ENCODE data around the gene ANKRD12.
"Not testable (repeated sequence)": the region's sequence is repeated elsewhere in the genome, so short reads cannot be mapped to it uniquely, and the experiment has no call there.

The ANKRD12 gene

DNA sequence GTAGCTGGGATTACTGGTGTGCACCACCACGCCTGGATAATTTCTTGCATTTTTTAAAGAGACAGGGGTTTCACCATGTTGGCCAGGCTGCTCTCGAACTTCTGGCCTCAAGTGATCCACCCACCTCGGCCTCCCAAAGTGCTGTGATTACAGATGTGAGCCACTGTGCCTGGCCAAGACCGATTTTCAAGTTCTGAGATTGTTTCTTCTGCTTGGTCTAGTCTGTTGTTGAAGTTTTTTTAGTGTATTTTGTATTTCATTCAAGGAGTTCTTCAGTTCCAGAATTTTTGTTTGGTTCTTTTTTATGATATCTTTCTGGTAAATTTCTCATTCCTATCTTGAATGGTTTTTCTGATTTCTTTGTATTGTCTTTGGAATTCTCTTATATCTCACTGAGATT, 96.4 kb downstream of the ANKRD12 start:
- no peak for DNase-seq (ENCODE audit: low read depth in 2 of 2)

DNA sequence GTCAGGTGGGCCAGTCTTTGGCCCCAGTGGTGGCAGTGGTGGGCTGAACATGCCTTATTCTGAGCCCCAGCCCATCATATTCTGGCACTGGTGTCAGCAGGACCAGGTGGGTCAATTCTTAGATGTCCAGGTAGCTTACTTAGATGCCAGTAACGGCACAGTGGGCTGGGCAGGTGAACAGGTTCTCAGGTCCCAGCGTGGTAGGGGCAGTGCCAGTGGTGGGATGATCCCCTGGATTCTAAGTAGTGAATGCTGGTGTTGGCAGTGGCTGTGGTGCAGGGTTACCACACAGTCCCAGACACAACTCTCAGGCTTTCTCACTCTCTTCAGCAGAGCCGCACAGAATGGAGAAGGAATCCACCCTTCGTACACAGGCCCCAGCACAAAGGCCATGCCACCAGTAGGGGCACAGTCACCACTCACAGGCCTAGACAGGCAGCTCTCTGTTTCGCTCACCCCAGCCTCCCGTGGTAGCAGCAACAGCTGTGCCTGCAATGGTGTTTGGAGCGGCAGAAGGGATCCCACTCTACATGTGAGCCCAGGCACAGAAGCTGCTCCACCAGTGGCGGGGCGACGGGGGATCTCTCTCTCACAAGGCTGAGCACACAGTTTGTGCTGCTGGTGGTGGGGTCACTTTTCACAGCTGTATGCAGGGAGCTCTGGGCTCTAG, 97.3 kb downstream of the ANKRD12 start:
- no peak for DNase-seq (ENCODE audit: low read depth in 2 of 2)

DNA sequence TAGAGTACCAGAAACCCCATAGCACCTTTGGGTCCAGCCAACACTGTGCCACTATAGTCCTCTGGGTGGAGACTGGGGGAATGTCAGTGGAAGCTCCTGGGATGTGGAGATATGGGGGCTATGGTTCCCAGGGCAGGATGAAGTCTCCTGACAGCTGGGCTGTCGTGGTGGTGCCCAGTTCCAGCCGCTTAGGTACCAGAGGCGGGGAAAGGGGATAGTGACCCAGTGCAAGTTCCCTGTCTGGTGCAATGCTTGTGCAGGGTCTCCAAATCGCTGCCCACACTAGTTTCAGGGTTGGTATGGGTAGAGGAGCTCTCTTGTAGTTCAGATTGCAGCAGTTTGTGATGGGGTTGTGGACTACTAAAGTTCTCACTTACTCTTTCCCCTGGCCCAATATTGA, 97.9 kb downstream of the ANKRD12 start:
- DNase-seq (ENCODE audit: low read depth in 2 of 2) = no peak

DNA sequence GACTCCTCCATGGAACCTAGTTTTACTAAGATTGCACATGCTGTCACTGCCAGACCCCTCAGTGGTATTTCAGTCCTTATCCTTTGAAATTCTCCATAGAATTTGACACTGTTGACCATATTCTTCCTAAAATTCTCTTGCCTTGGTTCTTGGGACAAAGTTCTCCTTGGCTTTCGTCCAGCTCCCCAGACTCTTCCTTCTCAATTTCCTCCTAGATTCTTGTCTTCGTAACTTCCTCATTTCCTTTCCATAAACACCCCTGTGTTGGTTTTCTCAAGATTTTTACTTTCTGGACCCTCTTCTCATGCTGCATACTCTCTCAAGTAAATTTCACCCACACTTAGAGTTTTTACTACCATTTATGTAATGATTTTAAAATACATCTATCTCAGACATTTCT, 101.4 kb downstream of the ANKRD12 start:
- DNase-seq (ENCODE audit: low read depth in 2 of 2) = no peak

DNA sequence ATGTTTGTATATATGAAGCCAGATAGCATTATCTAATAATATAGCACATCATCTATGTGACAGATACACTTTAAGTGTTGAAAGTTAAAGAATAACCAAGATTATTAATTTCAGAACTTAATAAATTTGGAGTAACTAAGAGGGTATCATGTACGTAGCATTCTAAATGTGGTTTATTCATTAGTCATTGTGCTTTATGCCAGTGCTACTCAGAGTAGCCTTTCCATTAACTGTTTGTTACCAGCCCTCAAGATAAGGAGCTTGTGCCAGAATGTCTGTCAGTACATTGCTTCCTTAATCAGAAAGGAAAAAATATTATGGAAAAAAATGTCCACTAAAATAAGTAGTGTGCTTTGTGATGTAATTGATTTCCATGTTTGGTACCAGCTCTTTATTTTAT, 103.1 kb downstream of the ANKRD12 start:
- no peak for DNase-seq (ENCODE audit: low read depth in 2 of 2)

DNA sequence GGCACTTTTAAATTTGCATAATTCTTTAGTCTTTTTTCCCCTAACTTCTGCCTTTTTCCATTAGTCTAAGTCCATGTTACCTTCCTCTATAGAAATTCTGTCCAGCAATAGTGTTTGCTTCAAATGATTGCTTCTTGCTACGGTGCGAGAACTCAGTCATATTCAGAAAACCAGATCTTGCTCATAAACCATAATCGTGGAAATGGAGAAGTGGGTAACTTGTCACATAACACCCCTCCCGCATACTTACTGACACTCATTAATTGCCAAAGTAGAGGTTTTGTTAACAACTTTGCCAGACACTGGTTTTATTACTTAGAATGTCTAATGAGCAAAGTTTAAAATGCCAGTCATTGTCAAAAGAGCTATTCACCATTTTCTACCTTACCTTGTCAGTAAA, 103.7 kb downstream of the ANKRD12 start:
- no peak for DNase-seq (ENCODE audit: low read depth in 2 of 2)

DNA sequence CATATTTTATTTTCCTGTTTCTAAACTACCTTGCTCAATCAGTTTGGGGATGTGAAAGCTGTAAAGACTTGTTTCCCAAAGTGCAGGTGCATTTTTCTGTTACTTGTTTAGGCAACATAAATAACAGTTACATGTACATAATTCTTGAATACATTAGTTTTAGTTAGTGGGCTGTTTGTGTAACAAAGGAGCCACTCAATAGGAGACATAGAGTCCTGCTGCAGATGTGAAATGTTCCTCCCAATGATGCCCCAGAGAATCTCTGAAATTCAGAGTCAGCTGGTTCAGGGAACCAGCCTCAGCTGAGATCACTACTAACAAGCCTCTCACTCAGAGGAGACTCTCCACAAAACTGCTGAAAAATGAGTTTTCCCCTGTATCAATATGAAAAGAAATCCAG, 106.4 kb downstream of the ANKRD12 start:
- no peak for DNase-seq (ENCODE audit: low read depth in 2 of 2)

DNA sequence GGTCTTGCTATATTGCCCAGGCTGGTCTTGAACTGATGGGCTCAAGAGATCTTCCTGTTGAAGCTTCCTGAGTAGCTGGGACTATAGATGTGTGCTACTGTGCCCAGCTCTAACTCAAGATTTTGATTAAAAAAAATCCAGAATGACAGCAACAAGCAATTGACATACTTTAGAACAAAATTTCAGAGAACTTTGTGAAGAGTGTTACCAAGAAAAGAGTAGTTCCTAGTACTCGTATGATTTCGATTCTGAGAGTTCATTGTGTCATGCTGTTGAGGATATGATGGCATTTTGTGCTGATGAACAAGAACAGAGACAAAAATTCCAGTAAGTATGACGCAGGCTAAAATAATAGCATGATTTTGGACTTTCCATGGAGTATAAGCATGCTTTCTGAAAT, 107.8 kb downstream of the ANKRD12 start:
- DNase-seq (ENCODE audit: low read depth in 2 of 2) = no peak

DNA sequence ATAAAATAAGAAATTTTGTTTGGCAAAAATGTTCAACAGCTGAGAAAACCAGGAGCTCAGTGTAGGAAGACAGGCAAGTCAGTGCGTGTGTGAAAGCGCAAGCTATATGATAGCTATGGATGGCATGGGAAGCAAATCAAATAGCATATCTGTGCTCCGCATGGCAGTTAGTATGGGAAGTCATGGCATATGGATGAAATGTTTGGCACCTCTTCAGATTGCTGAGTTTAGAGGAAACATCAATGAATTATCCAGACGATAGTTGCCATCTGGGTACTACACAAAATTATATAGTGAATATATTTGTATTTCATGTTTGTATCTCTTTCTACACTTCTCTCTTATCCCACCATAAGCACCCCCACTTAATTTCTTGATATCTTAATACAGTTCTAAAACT, 112.1 kb downstream of the ANKRD12 start:
- no peak for DNase-seq (ENCODE audit: low read depth in 2 of 2)

DNA sequence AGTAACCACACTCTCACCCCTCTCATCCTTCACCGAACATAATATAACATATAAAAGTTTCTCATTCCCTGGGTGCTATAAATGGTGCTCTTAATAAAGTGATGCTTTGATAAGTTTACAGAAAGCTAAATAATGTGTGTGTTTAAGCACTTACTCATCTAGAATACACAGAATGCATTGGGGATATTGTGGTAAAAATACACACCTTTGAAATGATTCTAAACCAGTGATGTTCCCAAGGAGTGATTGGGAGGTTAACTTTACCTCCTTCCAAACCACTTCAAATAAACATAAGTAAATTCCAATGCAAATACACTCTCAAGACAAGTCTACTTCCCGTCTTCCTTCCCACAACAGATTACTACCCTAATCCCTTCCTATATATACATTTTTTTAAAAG, 112.7 kb downstream of the ANKRD12 start:
- no peak for DNase-seq (ENCODE audit: low read depth in 2 of 2)

DNA sequence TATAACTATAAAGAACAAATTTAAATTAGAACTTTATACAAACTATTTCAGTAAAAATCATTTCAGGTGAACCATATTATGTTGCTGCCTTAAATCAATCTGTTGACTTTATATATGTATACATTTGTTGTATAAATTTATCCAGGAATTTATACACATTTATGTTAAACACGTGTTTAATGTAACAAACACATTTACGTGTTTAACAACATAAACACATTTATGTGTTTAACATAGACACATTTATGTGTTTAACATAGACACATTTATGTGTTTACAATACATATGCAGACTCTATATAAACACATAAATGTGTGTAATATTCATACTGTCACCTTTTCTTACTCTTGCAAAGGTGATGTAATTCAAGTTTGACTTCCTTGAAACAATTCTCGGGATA, 122.6 kb downstream of the ANKRD12 start:
- DNase-seq (ENCODE audit: low read depth in 2 of 2) = no peak

DNA sequence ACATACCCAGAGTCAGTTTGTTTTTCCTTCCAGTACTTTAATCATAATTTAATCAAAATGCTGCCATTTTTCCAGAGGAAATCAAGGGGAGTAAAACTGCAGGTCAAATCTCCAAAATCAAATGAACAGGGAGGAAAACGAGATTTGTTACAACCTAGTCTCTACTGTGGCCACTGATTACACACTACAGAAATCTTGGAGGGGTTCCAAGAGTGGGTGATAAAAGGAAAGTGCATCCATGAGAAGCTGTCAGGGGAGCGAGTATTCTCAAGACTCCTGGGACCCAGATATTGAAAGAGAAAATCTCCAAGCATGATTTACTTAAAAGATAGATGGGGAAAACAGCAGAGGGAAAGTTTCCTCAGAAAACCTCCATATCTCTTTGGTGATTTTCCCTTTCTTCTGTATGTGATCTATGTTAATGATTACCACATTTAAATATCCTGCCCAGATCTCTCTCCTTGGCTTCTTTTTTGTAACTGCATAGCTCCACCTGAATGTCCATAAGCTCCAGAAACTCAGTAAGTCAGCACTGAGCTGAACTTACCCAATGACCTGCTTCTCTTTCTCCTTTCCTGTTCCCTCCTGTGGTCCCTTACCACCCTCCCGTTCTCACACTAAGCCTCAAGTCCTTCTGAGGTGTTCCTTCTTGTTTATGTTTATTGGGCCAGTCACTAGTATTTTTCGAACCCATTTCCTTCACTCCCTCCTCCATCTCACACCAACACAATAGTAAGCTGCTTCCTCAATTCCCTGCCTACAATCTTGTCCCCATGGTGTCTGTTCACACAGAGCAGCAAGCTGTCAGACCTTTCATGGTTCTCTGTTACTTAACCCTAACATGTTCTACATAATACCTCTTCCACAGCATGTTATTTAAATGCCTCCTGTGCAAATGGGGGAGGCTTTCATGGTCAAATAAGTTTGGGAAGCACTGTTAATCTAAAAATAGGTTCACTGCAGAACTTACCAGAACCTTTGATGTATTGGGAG, 124.1 kb downstream of the ANKRD12 start:
- no peak for DNase-seq (ENCODE audit: low read depth in 2 of 2)

DNA sequence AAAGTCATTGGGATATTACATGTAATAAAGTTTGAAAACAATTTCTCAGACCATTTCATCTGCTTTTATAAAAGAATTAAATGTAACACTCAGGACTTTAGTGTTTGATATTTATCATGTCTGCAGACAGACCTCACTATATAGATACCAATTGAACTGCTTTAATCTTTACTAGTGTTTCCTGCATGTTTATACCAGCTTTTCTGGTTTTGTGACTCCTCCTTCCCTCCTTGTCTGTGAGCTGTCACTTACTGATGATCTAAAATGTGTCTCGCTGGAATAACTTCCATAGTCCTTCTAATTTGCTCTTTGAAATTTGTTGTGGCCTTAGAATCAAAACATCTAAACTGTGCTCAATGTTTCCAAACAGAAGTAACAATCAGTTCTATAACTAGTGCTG, 126.7 kb downstream of the ANKRD12 start:
- no peak for DNase-seq (ENCODE audit: low read depth in 2 of 2)

DNA sequence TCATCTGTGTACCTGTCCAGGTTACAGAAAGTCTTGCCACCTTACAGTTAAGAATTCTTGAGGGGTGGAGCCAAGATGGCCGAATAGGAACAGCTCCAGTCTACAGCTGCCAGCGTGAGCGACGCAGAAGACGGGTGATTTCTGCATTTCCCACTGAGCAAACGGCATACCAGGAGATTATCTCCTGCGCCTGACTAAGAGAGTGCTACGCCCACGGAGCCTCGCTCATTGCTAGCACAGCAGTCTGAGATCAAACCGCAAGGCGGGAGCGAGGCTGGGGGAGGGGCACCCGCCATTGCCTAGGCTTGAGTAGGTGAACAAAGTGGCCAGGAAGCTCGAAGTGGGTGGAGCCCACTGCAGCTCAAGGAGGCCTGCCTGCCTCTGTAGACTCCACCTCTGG, 128.2 kb downstream of the ANKRD12 start:
- DNase-seq (ENCODE audit: low read depth in 2 of 2) = not testable (repeated sequence)

DNA sequence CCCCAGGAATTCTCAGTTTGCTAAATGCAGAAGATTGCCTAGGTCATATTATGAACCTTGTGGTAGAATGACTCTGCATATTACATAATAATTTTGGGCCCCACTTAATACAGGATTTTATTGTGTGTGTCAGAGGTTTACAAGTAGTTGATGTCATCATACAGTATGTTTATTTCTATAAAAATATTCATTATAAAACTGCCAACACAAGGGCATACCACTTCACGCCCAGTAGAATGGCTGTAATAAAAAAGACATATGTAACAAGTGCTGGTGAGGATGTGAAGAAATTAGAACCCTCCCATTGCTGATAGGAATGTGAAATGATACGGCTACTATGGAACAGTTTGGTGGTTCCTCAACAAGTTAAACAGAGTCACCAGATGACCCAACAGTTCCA, 136.6 kb downstream of the ANKRD12 start:
- no peak for DNase-seq (ENCODE audit: low read depth in 2 of 2)

DNA sequence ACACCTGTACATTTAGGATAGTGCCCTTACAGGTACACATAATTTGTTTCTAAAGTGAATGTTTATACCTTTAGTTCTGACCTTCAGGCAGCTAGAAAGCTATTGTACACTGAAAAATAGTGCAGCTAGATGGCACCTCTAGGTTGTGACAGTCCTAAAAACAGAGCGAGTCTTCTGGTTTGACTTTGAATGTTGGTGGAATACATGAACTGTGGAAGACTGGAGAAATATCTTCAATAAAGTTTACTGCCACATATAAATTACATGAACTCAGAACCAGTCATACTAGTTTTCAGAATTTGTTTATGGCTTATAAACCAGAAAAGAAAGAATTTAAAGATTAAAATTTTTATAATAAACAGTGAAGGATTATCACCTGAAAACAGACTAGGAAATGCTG, 139.3 kb downstream of the ANKRD12 start:
- DNase-seq (ENCODE audit: low read depth in 2 of 2) = no peak

DNA sequence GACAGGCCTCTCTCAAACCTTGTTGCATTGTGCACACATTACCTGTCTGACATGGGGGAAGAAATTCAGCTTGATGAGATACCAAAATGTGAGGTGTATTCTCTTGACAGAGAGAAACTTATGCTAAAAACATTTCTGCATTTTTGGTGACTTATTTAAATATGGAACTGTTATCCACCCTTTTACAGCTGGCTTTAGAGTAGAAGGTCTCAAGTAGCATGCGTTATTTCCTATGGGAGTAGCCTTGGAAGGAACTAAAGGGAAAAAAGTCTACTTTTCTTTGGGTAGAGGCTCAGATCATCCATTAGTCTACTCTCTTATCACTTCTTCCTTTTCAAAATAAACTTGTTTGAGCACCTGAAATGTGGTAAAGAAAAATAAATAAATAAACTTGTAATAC, 141.4 kb downstream of the ANKRD12 start:
- no peak for DNase-seq (ENCODE audit: low read depth in 2 of 2)

DNA sequence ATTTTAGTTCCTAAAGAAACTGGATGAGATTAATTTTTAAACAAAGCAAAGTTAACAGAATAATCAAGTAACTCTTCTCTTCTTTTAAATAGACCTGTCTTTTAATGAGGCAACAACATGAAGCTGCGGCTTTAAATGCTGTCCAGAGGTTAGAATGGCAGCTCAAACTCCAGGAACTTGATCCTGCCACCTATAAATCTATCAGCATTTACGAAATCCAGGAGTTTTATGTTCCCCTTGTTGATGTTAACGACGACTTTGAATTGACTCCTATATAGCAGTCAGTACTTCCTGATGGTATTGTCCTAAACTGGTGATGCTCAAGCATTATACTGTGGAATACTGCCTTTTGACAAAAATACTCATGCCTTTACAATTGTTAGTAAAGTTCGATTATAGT, 144.3 kb downstream of the ANKRD12 start:
- no peak for DNase-seq (ENCODE audit: low read depth in 2 of 2)

DNA sequence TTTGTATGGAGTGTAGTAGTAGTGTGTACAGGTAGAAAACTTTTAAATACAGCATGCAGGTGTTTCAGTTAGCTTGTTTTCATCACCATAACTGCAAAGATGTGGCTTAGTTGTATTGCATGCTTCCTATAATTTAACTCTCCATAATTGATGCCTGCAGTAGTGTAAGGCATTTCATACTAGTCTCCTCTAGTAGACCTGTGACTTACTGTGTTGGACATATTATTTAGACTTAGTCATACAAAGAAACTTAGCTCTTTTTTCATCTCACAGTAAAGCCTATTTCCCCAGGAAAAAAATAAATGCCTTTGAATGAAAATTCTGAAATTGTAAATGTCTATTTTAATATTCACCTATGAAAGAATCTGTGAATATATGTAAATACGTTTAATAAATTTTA, 145.2 kb downstream of the ANKRD12 start:
- DNase-seq (ENCODE audit: low read depth in 2 of 2) = no peak

DNA sequence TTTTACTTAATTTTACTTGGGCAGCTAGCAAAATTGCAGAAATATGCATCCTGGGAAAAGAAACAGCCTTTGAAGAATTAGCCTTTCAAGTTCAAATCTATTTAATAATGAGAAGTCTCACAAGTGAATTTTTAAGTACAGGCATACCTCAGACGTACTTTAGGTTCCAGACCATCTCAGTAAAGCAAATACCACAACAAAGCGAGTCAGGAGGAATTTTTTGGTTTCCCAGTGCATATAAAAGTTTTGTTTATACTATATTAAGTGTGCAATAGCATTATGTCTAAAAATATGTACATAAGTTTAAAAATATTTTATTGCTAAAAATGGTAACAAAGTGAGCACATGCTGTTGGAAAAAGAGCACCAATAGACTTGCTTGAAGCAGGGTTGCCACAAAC, 147.2 kb downstream of the ANKRD12 start:
- DNase-seq (ENCODE audit: low read depth in 2 of 2) = no peak

DNA sequence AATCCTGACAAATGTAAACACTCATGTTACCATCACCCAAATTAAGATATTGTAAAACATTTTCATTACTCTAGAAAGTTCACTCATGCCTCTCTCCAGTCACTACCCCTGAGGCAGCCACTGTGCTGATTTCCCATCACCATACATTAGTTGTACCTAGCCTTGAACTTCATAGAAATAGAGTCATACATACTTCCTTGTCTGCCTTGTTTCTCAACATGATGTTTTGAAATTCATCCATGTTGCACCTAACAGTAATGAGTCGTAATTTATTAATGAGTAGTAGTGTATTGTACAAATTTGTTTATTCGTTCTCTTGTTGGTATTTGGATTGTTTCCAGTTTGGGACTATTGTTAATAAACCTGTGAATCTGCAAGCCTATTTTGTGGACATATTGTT, 149.0 kb downstream of the ANKRD12 start:
- no peak for DNase-seq (ENCODE audit: low read depth in 2 of 2)

DNA sequence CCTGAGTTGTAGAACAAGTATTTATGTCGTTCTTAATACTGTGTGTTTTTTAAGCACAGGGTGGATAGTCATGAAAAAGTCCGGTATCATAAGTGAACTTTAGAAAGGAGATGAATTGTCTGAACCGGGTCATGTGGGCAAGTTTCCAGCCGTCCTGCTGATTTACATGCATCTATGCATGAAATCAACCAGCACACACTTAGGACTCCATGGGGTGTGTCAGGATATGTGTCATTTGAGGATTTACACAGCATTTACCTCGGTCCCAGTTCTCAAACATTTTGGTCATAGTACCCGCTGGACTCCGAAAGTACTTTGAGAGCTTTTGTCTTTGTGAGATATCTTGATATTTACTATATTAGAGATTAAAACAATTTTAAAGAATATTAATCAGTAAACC, 150.5 kb downstream of the ANKRD12 start:
- no peak for DNase-seq (ENCODE audit: low read depth in 2 of 2)

DNA sequence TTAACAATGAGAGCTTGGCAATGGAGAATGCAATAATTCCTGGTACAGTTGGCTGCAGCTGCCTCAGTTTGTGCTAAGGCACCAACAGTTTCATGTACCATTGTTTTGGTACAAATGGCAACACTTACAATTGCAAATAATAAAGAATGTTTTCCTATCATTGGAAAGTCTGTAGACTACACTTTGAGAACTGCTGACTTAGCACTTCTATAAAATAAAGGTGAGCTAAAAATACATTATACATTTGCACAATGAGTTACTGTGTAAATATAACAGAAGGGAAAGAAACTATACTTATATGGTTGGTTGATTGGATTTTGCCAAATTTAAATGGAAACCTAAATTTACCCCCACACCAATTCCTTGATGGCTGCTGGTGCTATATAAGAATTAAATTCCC, 153.1 kb downstream of the ANKRD12 start:
- no peak for DNase-seq (ENCODE audit: low read depth in 2 of 2)

Data from stimulated activated CD8-positive, alpha-beta memory T cell treated with anti-CD3 and anti-CD28 coated beads, Interleukin-7, amount 100 ng/mL, for 1 hour (primary cell).